ENCODE data around the gene PVALB. TPM values are rescaled to one million over a fixed set of nuclear protein-coding genes. Genes with fewer than 3 reads are reported as not detected.

PVALB gene, protein sequence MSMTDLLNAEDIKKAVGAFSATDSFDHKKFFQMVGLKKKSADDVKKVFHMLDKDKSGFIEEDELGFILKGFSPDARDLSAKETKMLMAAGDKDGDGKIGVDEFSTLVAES
- total RNA-seq = not detected

DNA sequence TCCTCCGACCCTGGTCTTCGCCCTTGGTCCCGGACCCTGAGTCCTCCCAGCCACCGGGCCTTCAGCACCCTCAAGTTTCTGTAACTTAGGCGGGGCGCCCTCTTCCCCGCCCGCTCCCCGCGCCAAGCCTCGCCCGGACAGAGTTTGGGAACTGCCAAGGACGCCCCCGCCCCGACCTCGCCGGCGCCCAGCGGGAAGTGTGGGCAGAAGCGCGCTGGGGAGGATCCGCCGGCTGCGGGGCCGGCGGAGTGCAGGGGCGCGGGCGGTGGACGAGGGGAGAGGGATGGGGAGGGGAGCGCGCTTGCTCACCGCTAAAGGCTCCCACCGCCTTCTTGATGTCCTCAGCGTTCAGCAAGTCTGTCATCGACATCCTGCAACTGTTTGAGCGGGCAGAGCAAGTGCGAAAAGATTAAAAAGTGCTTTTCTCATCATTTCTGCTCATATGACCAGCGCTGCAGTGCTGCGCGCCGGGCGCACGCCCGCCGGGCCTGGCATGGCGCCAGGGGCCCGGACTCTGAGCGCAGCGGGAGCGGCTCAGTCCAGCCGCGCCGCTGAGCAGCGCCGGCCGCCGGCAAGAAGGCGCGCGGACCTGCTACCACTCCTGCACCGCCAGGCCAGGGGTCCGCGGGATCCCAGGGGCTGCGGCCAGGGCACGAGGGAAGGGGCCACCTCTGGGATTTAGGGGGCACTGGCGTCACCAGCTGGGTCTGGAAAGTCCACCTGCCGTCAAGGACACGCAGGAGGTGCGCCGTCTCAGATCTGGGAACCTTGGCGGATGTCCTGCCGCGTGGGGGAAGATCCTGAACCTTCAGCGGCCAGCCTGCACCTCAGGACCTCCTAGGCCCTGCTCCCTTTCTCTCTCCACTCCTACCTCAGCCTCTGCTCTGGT is at the start of gene PVALB:
TSS of gene PVALB (minus strand) at position 400 of the 889 bp plus-strand sequence. CDS start at position 370, 30 bp downstream.
- WGBS = 4% methylated on average over 17 of the region's 75 CpGs
- no peak within 1 kb of the TSS for H3K27ac ChIP-seq (replicated peaks in 1 of 4)
- peaks cover 4 to 16% (median 14%) of the 10 kb centered on the region in 4 donors for H3K4me1 ChIP-seq
- H3K4me3 ChIP-seq = peak within 1 kb of the TSS; percentile 31 to 42 (median 40)
- DNase-seq (ENCODE audit: extremely low spot score) = no peak
- peaks cover 0 to 84% (median 49%) of the 10 kb centered on the region in 4 donors for H3K27me3 ChIP-seq
- H3K9me3 ChIP-seq = no peaks in the 10 kb centered on the region
- no peaks in the 10 kb centered on the region for H3K36me3 ChIP-seq
- TF ChIP-seq EP300 (IDR thresholded peaks at IDR 0.05) (no peak), POLR2A (IDR thresholded peaks at IDR 0.05; ENCODE audit: low read depth) (no peak), POLR2AphosphoS5 (IDR thresholded peaks at IDR 0.05) (no peak)
- TF ChIP-seq, protein P1, sequence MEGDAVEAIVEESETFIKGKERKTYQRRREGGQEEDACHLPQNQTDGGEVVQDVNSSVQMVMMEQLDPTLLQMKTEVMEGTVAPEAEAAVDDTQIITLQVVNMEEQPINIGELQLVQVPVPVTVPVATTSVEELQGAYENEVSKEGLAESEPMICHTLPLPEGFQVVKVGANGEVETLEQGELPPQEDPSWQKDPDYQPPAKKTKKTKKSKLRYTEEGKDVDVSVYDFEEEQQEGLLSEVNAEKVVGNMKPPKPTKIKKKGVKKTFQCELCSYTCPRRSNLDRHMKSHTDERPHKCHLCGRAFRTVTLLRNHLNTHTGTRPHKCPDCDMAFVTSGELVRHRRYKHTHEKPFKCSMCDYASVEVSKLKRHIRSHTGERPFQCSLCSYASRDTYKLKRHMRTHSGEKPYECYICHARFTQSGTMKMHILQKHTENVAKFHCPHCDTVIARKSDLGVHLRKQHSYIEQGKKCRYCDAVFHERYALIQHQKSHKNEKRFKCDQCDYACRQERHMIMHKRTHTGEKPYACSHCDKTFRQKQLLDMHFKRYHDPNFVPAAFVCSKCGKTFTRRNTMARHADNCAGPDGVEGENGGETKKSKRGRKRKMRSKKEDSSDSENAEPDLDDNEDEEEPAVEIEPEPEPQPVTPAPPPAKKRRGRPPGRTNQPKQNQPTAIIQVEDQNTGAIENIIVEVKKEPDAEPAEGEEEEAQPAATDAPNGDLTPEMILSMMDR (IDR thresholded peaks at IDR 0.05) = no peak
- intact Hi-C loops (cut with DNase I) = no loop called here

DNA sequence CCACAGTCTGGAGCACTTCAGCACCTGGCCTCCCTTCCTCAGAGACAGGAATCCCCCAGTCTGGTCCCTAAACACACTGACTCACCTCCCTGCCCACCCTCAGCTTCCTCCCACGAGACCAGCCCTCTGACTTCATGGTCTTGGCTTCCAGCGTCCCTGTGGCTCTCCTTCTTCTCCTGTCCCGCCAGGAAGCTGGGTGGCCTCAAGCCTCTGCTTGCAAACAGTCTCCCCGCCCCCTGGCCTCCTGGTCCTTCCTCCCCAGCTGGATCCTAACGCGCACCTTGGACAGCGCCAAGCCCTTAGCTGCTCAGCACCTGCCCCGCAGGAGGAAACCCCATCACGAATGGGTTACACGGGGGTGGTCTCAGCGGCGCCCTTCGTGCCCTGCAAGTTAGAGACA is 48.5 kb upstream of the PVALB start:
- TF ChIP-seq, protein P1 (IDR thresholded peaks at IDR 0.05) = no peak
- TF ChIP-seq POLR2A (IDR thresholded peaks at IDR 0.05; ENCODE audit: low read depth) = no peak
- TF ChIP-seq EP300 (IDR thresholded peaks at IDR 0.05) = no peak
- TF ChIP-seq POLR2AphosphoS5 (IDR thresholded peaks at IDR 0.05) = no peak
- Histone ChIP-seq H3K9me3 (no peaks in the 10 kb centered on the region), H3K27me3 (peaks cover 0 to 36% (median 0%) of the 10 kb centered on the region in 4 donors), H3K27ac (replicated peaks in 1 of 4) (no peak overlapping the region), H3K4me3 (no peak overlapping the region), H3K36me3 (no peaks in the 10 kb centered on the region), H3K4me1 (no peaks in the 10 kb centered on the region)
- DNase-seq (ENCODE audit: extremely low spot score) = no peak
- WGBS = 24% methylated on average over 11 of the region's 13 CpGs
- intact Hi-C loops (cut with DNase I) = no loop called here

DNA sequence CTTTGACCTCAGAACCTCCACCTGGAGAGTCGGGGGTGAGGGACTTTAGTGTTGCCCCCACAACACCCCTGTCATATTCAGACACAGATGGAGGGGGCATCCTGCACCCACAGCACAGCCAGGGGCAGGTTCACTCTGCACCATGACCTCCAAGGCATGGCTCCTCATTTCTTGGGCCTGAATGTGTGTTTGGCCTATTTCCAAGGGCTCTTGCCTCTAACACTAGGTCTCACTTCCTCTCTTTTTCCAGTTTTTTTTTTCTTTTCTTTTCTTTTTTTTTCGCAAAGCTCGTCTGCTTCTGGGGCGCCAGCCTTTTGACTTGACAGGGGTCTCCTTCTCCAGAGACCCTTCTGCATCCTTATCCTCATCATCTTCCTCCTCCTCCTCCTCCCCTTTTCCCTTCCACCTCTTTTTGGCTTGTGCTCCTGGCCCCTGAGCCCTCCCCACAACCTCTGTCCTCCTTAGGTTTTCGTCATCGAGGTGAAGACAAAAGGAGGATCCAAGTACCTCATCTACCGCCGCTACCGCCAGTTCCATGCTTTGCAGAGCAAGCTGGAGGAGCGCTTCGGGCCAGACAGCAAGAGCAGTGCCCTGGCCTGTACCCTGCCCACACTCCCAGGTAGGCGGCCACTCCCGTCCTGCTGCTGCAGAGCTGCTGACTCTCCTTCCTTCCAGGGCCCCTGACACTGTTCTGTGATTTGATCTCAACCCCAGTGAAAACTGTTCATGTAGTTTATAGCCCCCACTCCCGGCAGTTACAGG is 47.8 kb upstream of the PVALB start:
- no peaks in the 10 kb centered on the region for H3K9me3 ChIP-seq
- 75% methylated on average over 14 of the region's 14 CpGs for WGBS
- H3K4me1 ChIP-seq = no peaks in the 10 kb centered on the region
- TF ChIP-seq POLR2A (IDR thresholded peaks at IDR 0.05; ENCODE audit: low read depth) = no peak
- TF ChIP-seq POLR2AphosphoS5 (IDR thresholded peaks at IDR 0.05) = no peak
- TF ChIP-seq, protein P1 (IDR thresholded peaks at IDR 0.05) = no peak
- no peak for TF ChIP-seq EP300 (IDR thresholded peaks at IDR 0.05)
- DNase-seq (ENCODE audit: extremely low spot score) = no peak
- H3K27ac ChIP-seq (replicated peaks in 1 of 4) = no peak overlapping the region
- H3K4me3 ChIP-seq = no peak overlapping the region
- no peaks in the 10 kb centered on the region for H3K36me3 ChIP-seq
- intact Hi-C loops (cut with DNase I) = no loop called here
- H3K27me3 ChIP-seq = peaks cover 0 to 29% (median 0%) of the 10 kb centered on the region in 4 donors

DNA sequence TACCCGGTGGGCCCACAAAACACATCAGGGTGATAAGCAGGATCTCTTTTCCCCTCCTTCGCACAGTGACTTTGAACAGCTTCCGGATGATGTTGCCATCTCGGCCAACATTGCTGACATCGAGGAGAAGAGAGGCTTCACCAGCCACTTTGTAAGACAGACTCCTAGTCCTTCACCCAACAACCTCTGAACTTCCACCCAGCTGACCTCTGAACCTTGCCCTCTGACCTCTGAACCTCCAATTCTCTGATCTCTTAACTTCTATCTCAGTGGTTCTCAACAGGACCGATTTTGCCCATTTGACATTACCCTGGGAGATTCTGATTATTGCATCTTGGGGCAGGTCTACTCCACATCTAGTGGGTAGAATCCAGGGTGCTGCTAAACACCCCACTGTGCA is 47.1 kb upstream of the PVALB start:
- Histone ChIP-seq H3K4me3 (no peak overlapping the region), H3K9me3 (no peaks in the 10 kb centered on the region), H3K27ac (replicated peaks in 1 of 4) (no peak overlapping the region), H3K27me3 (peaks cover 0 to 22% (median 0%) of the 10 kb centered on the region in 4 donors), H3K4me1 (no peaks in the 10 kb centered on the region), H3K36me3 (no peaks in the 10 kb centered on the region)
- TF ChIP-seq, protein P1 (IDR thresholded peaks at IDR 0.05) = no peak
- no peak for TF ChIP-seq POLR2A (IDR thresholded peaks at IDR 0.05; ENCODE audit: low read depth)
- no peak for TF ChIP-seq POLR2AphosphoS5 (IDR thresholded peaks at IDR 0.05)
- TF ChIP-seq EP300 (IDR thresholded peaks at IDR 0.05) = no peak
- WGBS = 91% methylated on average over 6 of the region's 6 CpGs
- intact Hi-C loops (cut with DNase I) = no loop called here
- DNase-seq (ENCODE audit: extremely low spot score) = no peak
